GM18519 (cell line): Measurements from ENCODE around the gene PLCD3.
A peak's percentile ranks its signal among the peaks of the same experiment; 100 is the strongest.

Source experiments
- ATAC-seq: cut with Tn5 transposase; IDR thresholded peaks from one replicate; pipeline ENCODE4 v1.9.1; 2021; ENCODE audit warnings: mild to moderate bottlenecking, moderate library complexity; ENCODE audit not compliant: unreplicated experiment, low FRiP score

Gene PLCD3

GRCh38 chr17:45132320-45132571 lies at the start of gene PLCD3:
TSS of gene PLCD3 (minus strand) at chr17:45132515. CDS start at chr17:45132410, 105 bp downstream.
- no peak for ATAC-seq

GRCh38 chr17:45177563-45177962 lies 45.2 kb upstream of the PLCD3 start:
- ATAC-seq: no peak

- no peak for ATAC-seq
Observed at GRCh38 chr17:45175759-45176115, 43.4 kb upstream of the PLCD3 start.

GRCh38 chr17:45172541-45173286 lies 40.4 kb upstream of the PLCD3 start:
- ATAC-seq: no peak

GRCh38 chr17:45172232-45172540 lies 39.9 kb upstream of the PLCD3 start:
- ATAC-seq: no peak

GRCh38 chr17:45171338-45172231 lies 39.3 kb upstream of the PLCD3 start:
- no peak for ATAC-seq

GRCh38 chr17:45170931-45171337 lies 38.6 kb upstream of the PLCD3 start:
- ATAC-seq: no peak

GRCh38 chr17:45170280-45170930 lies 38.1 kb upstream of the PLCD3 start:
- ATAC-seq: no peak

GRCh38 chr17:45168991-45169752 lies 36.9 kb upstream of the PLCD3 start:
- ATAC-seq: no peak

GRCh38 chr17:45164734-45165269 lies 32.5 kb upstream of the PLCD3 start:
- no peak for ATAC-seq

GRCh38 chr17:45162025-45162687 lies 29.8 kb upstream of the PLCD3 start:
- ATAC-seq: no peak

GRCh38 chr17:45161288-45162024 lies 29.1 kb upstream of the PLCD3 start, which contains the start of gene HEXIM2:
TSS of gene HEXIM2 (plus strand) at chr17:45161875. CDS start at chr17:45162794, 919 bp downstream.
- peak; percentile 85 for ATAC-seq

- ATAC-seq: no peak
Observed at GRCh38 chr17:45160447-45161287, 28.4 kb upstream of the PLCD3 start.

GRCh38 chr17:45156242-45156641 lies 23.9 kb upstream of the PLCD3 start:
- no peak for ATAC-seq

GRCh38 chr17:45155483-45155882 lies 23.2 kb upstream of the PLCD3 start:
- no peak for ATAC-seq

- no peak for ATAC-seq
Observed at GRCh38 chr17:45155029-45155428, 22.7 kb upstream of the PLCD3 start.

- no peak for ATAC-seq
Observed at GRCh38 chr17:45150911-45151809, 18.8 kb upstream of the PLCD3 start.
